ENCODE results near the gene F2RL1. TPM values are rescaled to one million over a fixed set of nuclear protein-coding genes. Genes with fewer than 3 reads are reported as not detected.
A peak's percentile ranks its signal among the peaks of the same experiment; 100 is the strongest.
"Not testable (repeated sequence)": the region's sequence is repeated elsewhere in the genome, so short reads cannot be mapped to it uniquely, and the experiment has no call there.

F2RL1 gene
- total RNA-seq, 2 experiments from 2014 or later = 1.3 to 1.6 TPM

DNA sequence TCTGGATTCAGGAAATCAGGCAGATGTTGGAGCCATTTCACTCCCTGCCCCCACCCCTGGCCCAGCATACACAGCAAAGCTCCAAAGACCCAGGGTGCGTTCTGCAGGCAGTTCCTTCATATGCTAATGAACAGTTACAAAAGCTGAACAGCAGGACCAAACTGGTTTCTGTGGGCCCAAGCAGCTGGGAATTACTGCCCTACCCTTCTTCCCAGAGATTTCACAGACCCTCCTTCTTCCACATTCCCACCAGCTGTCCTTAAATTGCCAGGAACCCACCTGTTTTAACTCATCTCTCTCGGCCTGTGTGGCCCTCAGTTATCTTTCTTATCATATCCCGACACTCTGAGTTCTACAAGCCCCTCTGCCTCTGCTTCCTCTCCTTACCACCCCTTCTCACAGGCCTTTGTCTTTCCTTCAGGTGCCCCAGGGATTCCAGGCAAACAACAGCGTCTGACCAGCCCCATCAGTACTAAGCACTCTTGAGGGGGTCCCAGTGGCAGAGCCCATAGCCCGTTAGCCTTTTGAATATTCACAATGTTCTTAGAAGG lies 10.6 kb upstream of the F2RL1 start:
- ATAC-seq = no peak

DNA sequence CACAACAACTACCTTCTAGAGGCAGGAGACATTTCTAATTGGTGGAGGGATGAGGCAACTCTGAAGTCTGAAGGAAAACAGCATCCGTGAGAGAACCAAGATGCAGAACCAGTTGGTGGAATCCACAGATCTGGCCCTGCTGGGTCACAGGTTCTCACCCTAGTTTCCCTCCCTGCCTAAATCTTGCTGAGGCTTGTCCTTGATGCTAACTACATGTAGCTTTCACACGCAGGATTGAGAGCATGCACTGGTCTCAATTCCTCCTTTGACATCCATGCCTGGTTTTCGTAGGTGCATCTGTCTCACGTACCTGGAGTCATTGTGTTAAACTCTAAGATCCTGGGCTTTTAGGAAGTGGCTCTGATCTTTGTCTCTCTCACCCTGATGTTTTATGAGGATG lies 9.7 kb upstream of the F2RL1 start:
- CTCF ChIA-PET = no interaction called here
- DNase-seq = no peak
- H3K4me1 Mint-ChIP-seq = peaks cover 3% of the 10 kb centered on the region

More for the DNA sequence above, 10.6 kb upstream of the F2RL1 start:
- Mint-ChIP-seq H3K9me3 (ENCODE audit: low read depth) (no peaks in the 10 kb centered on the region), H3K27ac (no peak overlapping the region), H3K4me1 (peaks cover 3% of the 10 kb centered on the region), H3K27me3 (peaks cover under 1% of the 10 kb centered on the region), H3K36me3 (ENCODE audit: low read depth) (no peaks in the 10 kb centered on the region), H3K4me3 (no peak overlapping the region)
- intact Hi-C loops (cut with DNase I, micrococcal nuclease) = no loop called here
- CTCF ChIA-PET = interaction anchor here (0.9 to 1.0 kb wide), 2 partner anchors 9 to 260 kb away, joined by 3 to 5 read pairs; no protein-coding TSS in a partner anchor
- POLR2A ChIA-PET = no interaction called here
- DNase-seq = no peak

DNA sequence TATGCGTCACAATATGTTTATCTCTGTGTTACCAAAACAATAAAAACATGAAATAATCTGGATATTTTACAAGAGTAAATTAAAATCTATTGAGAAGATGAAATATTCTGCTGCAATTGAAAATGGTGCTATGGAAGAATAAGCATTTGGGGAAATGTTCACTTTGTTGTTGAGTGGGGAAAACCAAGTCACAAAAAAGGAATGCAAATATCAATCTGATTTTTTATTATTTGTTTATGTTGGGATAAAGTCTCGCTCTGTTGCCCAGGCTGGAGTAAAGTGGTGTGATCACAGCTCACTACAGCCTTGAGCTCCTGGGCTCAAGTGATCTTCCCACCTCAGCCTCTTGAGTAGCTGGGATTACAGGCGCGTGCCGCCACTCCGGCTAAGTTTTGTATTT lies 8.6 kb upstream of the F2RL1 start:
- Mint-ChIP-seq H3K27ac (no peak overlapping the region), H3K4me3 (no peak overlapping the region), H3K4me1 (peaks cover 4% of the 10 kb centered on the region), H3K27me3 (peaks cover under 1% of the 10 kb centered on the region), H3K36me3 (ENCODE audit: low read depth) (no peaks in the 10 kb centered on the region), H3K9me3 (ENCODE audit: low read depth) (no peaks in the 10 kb centered on the region)
- DNase-seq (no peak), ATAC-seq (no peak)
- ChIA-PET CTCF (interaction anchor here (1.0 kb wide), 1 partner anchor 36 kb away, joined by 3 read pairs; no protein-coding TSS in a partner anchor), POLR2A (no interaction called here)
- intact Hi-C loops (cut with DNase I, micrococcal nuclease) = no loop called here

More for the DNA sequence above, 9.7 kb upstream of the F2RL1 start:
- intact Hi-C loops (cut with DNase I, micrococcal nuclease) = no loop called here
- no peaks in the 10 kb centered on the region for H3K36me3 Mint-ChIP-seq (ENCODE audit: low read depth)
- no peaks in the 10 kb centered on the region for H3K9me3 Mint-ChIP-seq (ENCODE audit: low read depth)
- ATAC-seq = no peak
- H3K27me3 Mint-ChIP-seq = no peaks in the 10 kb centered on the region
- no peak overlapping the region for H3K27ac Mint-ChIP-seq
- H3K4me3 Mint-ChIP-seq = no peak overlapping the region
- POLR2A ChIA-PET = no interaction called here

DNA sequence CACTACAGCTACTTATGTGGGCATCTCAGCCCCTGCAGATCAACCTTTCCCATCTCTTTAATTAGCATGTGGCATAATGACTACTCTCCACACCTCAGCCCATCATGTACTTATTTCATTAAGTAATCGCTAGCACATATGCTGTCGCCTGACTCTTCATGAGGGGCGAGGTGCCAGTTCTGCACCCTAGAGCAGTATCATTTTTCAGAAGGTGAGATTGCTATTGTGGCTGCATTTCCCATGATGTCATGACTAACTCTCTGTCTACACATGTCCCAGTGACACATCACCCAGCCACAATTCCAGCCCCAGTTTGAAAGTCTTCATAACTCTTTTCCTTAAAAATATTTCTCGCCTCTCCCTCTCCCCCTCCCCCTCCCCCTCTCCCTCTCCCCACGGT lies 7.6 kb upstream of the F2RL1 start:
- Mint-ChIP-seq H3K36me3 (ENCODE audit: low read depth) (no peaks in the 10 kb centered on the region), H3K27ac (no peak overlapping the region), H3K27me3 (peaks cover 6% of the 10 kb centered on the region), H3K9me3 (ENCODE audit: low read depth) (no peaks in the 10 kb centered on the region), H3K4me1 (peaks cover 4% of the 10 kb centered on the region), H3K4me3 (no peak overlapping the region)
- ChIA-PET POLR2A (no interaction called here), CTCF (no interaction called here)
- DNase-seq = peak; percentile 11
- intact Hi-C loops (cut with DNase I, micrococcal nuclease) = no loop called here
- peak; percentile 16 for ATAC-seq

DNA sequence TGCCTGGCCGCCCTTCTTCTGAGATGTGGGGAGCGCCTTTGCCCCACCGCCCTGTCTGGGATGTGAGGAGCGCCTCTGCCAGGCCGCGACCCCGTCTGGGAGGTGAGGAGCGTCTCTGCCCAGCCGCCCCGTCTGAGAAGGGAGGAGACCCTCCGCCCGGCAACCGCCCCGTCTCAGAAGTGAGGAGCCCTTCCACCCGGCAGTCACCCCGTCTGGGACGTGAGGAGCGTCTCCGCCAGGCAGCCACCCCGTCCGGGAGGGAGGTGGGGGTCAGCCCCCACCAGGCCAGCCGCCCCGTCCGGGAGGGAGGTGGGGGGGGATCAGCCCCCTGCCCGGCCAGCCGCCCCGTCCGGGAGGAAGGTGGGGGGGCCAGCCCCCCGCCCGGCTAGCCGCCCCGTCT lies 6.6 kb upstream of the F2RL1 start:
- H3K4me3 Mint-ChIP-seq; POLR2A ChIA-PET; CTCF ChIA-PET; intact Hi-C loops (cut with DNase I, micrococcal nuclease); H3K27ac Mint-ChIP-seq; ATAC-seq; H3K36me3 Mint-ChIP-seq (ENCODE audit: low read depth); DNase-seq; H3K9me3 Mint-ChIP-seq (ENCODE audit: low read depth); H3K4me1 Mint-ChIP-seq: not testable (repeated sequence)
- peaks cover 13% of the 10 kb centered on the region for H3K27me3 Mint-ChIP-seq

DNA sequence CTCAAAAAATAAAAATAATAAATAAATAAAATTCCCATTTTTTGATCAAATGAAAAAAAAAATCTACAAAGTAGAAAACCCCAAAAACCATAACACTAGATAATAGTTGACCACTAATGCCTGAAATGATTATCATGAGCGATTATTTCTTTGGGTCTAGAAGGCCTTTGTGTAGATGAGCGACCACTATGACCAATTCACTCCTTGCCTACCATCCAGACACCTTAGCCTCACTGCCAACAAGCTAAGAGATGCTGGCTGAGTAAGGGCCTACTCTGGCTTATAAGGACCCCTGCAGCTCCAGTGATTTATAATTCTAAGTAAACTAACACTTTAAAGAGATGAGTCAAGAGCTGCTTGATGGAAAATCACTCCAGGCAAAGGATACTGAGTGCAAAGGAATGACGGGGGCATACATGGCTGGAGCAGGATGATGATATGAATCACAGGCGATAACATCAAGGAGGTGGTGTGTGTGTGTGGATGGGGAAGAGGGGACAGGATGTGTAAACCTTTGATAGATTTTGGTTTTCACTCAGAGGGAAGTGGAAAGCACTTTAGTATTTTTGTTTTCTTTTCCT lies 4.8 kb upstream of the F2RL1 start:
- no peak overlapping the region for H3K4me3 Mint-ChIP-seq
- intact Hi-C loops (cut with DNase I, micrococcal nuclease) = no loop called here
- POLR2A ChIA-PET = no interaction called here
- no peak for ATAC-seq
- H3K9me3 Mint-ChIP-seq (ENCODE audit: low read depth) = no peaks in the 10 kb centered on the region
- H3K36me3 Mint-ChIP-seq (ENCODE audit: low read depth) = no peaks in the 10 kb centered on the region
- CTCF ChIA-PET = no interaction called here
- DNase-seq = no peak
- peaks cover 6% of the 10 kb centered on the region for H3K4me1 Mint-ChIP-seq
- no peak overlapping the region for H3K27ac Mint-ChIP-seq
- H3K27me3 Mint-ChIP-seq = peaks cover 13% of the 10 kb centered on the region

DNA sequence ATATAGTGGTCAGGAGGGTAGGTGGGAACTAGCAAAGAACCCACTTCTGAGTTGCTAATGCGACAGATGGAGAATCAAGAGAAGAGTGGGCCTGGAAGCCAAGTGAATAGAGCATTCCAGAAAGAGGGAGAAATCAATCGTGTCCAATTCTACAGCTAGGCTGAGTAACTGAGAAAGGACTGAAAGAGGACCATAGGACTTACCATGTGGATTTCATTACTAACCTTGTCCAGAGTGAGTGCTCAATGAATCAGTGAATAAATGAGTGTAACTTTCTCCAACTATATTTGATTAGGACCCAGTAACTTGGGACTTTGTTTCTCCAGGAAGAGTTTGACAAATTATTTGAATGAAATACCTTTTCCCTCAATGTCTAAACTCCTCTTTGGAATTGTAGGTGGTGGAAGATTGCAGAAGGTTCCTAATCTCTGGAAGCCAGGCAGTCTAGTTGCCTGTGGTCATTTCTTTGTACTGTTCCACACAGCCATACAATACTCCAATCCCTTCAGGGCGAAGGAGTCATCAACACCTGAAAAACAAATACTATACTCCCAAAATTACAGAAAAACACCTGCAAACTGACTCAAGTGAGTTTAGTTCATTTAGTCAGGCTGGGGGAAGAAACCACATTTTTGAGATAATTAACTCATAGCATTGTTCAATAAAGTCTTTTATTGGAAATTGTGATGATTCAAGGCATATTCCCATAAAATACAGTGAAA lies 2.6 kb upstream of the F2RL1 start:
- intact Hi-C loops (cut with DNase I, micrococcal nuclease) = no loop called here
- H3K27ac Mint-ChIP-seq = no peak overlapping the region

DNA sequence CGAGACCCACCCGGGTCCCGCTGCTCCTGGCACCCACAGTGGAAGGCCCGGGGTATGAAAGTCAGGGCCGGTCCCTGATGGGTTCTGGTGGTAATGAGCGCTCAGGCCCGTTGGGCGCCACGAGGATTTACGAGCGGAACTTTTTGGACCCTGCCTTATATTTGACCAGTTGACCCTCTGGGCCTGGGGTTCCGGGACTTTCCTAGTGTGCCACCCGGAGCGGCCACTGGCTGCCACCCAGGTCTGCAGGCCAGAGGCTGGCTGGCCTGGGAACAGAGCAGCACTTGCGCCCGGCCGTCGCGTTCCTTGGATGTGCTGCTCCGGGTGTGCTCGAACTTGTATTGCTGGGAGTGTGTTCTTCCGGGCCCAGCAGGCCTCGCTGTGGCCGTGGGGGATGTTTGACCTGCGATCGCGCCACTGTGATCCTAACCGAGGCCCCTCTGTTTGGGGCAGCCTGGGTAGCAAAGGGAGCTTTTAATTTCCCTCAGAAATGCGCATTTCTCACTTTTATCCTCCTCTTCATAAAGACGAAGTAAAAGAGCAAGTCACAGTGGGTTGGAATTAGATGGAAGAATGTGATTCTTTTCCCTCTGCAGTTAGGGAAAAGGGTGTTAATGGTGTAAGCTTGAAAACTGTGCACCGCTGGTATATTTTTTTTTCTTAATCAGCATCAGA lies 1.2 kb downstream of the F2RL1 start:
- ChIA-PET CTCF (interaction anchor here (1.1 kb wide), 1 partner anchor 231 kb away, joined by 3 read pairs; no protein-coding TSS in a partner anchor), POLR2A (no interaction called here)
- no peak for DNase-seq
- Mint-ChIP-seq H3K4me1 (peaks cover 9% of the 10 kb centered on the region), H3K9me3 (ENCODE audit: low read depth) (no peaks in the 10 kb centered on the region), H3K4me3 (peak overlapping the region; percentile 74), H3K27me3 (peaks cover 17% of the 10 kb centered on the region), H3K27ac (no peak overlapping the region), H3K36me3 (ENCODE audit: low read depth) (no peaks in the 10 kb centered on the region)
- intact Hi-C loops (cut with DNase I, micrococcal nuclease) = no loop called here
- ATAC-seq = no peak

More for the DNA sequence above, 2.6 kb upstream of the F2RL1 start:
- DNase-seq (no peak), ATAC-seq (no peak)
- H3K4me3 Mint-ChIP-seq = no peak overlapping the region
- peaks cover 17% of the 10 kb centered on the region for H3K27me3 Mint-ChIP-seq
- ChIA-PET POLR2A (no interaction called here), CTCF (interaction anchor here (1.1 to 1.2 kb wide), 3 partner anchors 8 to 649 kb away, joined by 3 to 5 read pairs (median 3); no protein-coding TSS in a partner anchor)
- no peaks in the 10 kb centered on the region for H3K36me3 Mint-ChIP-seq (ENCODE audit: low read depth)
- peaks cover 11% of the 10 kb centered on the region for H3K4me1 Mint-ChIP-seq
- H3K9me3 Mint-ChIP-seq (ENCODE audit: low read depth) = no peaks in the 10 kb centered on the region

DNA sequence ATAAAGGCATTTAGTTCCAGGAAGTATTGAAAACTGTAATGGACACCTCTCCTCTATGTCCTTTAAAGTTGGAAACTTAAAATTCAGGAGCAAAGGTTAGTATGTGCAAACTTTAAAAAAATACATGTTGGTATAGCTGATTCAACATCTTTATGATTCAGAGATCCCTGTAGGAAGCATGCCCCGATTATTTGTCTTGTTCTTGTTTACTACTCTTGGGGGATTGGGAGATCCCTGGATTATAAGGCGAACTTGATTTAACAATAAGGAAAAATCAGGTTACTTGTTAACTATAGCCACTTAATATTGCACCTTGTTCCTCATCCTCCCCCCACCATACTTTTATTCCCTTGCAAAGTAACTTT lies 1.7 kb downstream of the F2RL1 start:
- ATAC-seq (no peak), DNase-seq (no peak)
- ChIA-PET POLR2A (no interaction called here), CTCF (no interaction called here)
- no peaks in the 10 kb centered on the region for H3K9me3 Mint-ChIP-seq (ENCODE audit: low read depth)
- no peak overlapping the region for H3K4me3 Mint-ChIP-seq
- no peaks in the 10 kb centered on the region for H3K36me3 Mint-ChIP-seq (ENCODE audit: low read depth)
- H3K4me1 Mint-ChIP-seq = peaks cover 9% of the 10 kb centered on the region
- peaks cover 14% of the 10 kb centered on the region for H3K27me3 Mint-ChIP-seq
- intact Hi-C loops (cut with DNase I, micrococcal nuclease) = no loop called here
- no peak overlapping the region for H3K27ac Mint-ChIP-seq

DNA sequence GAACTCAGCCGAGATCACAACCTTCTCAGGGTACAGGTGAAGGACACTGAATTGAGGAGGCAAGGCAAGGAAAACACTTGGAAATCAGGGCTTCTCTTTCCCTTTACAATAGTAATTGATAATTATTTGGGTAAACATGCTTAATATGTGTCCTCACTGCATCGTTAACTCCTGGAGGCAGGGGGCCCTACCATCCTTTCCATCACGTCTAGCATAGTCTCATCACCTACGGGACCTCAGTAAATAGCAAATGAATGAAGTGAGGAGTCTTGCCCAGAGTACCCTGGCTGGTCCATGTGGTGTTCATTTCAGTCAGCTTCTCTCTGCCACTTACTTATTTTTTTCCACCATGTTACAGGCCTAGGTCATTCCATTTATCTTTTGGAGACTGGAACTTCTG lies 2.3 kb downstream of the F2RL1 start:
- no peaks in the 10 kb centered on the region for H3K36me3 Mint-ChIP-seq (ENCODE audit: low read depth)
- intact Hi-C loops (cut with DNase I, micrococcal nuclease) = no loop called here
- DNase-seq = no peak
- H3K4me3 Mint-ChIP-seq = no peak overlapping the region
- H3K27ac Mint-ChIP-seq = no peak overlapping the region
- H3K4me1 Mint-ChIP-seq = peaks cover 9% of the 10 kb centered on the region
- H3K27me3 Mint-ChIP-seq = peaks cover 11% of the 10 kb centered on the region
- ATAC-seq = no peak
- no peaks in the 10 kb centered on the region for H3K9me3 Mint-ChIP-seq (ENCODE audit: low read depth)
- ChIA-PET CTCF (no interaction called here), POLR2A (no interaction called here)

DNA sequence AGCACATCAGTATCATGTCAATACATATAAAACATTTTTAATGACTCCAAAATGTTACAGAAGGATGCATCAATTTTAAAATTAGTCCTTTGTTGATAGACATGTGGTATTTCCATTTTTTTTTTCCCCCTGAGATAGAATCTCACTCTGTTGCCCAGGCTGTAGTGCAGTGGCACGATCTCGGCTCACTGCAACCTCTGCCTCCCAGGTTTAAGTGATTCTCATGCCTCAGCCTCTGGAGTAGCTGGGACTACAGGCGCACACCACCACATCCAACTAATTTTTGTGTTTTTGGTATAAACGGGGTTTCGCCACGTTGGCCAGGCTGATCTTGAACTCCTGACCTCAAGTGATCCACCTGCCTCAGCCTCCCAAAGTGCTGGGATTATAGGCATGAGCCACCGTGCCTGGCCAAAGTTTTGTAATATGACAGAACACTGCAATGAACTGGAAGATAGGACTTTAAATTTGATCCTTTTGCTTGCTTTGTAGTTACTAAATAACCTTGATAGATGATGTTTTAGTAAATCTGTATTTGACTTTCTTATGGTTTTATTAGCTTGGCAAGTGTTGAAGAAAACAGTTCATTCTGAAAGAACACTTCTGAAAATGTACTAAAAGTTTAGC lies 3.4 kb downstream of the F2RL1 start:
- intact Hi-C loops (cut with DNase I, micrococcal nuclease); H3K27ac Mint-ChIP-seq; POLR2A ChIA-PET; H3K27me3 Mint-ChIP-seq; H3K9me3 Mint-ChIP-seq (ENCODE audit: low read depth); DNase-seq; H3K36me3 Mint-ChIP-seq (ENCODE audit: low read depth); CTCF ChIA-PET; H3K4me3 Mint-ChIP-seq; H3K4me1 Mint-ChIP-seq; ATAC-seq: not testable (repeated sequence)

Data from activated CD4-positive, alpha-beta T cell treated with anti-CD3 and anti-CD28 coated beads for 36 hours (primary cell).